ENCODE results near the gene WDFY2. TPM values are rescaled to one million over a fixed set of nuclear protein-coding genes. Genes with fewer than 3 reads are reported as not detected.

The WDFY2 gene
- total RNA-seq (ENCODE audit: unreplicated experiment): 43.0 TPM
- long read RNA-seq, full-length matches to known transcripts: 6 of 17 reads
- long read RNA-seq, partial matches to known transcripts: 2 of 17 reads
- long read RNA-seq, other reads (novel, unspliced or antisense): 9 of 17 reads

- H3K27me3 Mint-ChIP-seq (ENCODE audit: unreplicated experiment): peaks cover 2% of the 10 kb centered on the region
- TF ChIP-seq, protein P1, sequence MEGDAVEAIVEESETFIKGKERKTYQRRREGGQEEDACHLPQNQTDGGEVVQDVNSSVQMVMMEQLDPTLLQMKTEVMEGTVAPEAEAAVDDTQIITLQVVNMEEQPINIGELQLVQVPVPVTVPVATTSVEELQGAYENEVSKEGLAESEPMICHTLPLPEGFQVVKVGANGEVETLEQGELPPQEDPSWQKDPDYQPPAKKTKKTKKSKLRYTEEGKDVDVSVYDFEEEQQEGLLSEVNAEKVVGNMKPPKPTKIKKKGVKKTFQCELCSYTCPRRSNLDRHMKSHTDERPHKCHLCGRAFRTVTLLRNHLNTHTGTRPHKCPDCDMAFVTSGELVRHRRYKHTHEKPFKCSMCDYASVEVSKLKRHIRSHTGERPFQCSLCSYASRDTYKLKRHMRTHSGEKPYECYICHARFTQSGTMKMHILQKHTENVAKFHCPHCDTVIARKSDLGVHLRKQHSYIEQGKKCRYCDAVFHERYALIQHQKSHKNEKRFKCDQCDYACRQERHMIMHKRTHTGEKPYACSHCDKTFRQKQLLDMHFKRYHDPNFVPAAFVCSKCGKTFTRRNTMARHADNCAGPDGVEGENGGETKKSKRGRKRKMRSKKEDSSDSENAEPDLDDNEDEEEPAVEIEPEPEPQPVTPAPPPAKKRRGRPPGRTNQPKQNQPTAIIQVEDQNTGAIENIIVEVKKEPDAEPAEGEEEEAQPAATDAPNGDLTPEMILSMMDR (IDR thresholded peaks at IDR 0.05; ENCODE audit: partially characterized antibody, unreplicated experiment): no peak
- H3K36me3 Mint-ChIP-seq (ENCODE audit: unreplicated experiment): no peaks in the 10 kb centered on the region
- peak within 1 kb of the TSS; percentile 99 for H3K4me3 Mint-ChIP-seq (ENCODE audit: unreplicated experiment)
- peak within 1 kb of the TSS; percentile 91 for H3K27ac Mint-ChIP-seq (ENCODE audit: unreplicated experiment)
- peaks cover 15% of the 10 kb centered on the region for H3K4me1 Mint-ChIP-seq (ENCODE audit: low read depth, unreplicated experiment)
- DNase-seq: peak; percentile 99
- H3K9me3 Mint-ChIP-seq (ENCODE audit: unreplicated experiment): peaks cover 10% of the 10 kb centered on the region
Measured at GRCh38 chr13:51583875-51584730, at the start of gene WDFY2. WDFY2 (plus strand) TSS chr13:51584462; CDS start chr13:51584688, 226 bp downstream.

GRCh38 chr13:51538591-51539179, 45.6 kb upstream of the WDFY2 start:
- peaks cover 1% of the 10 kb centered on the region for H3K9me3 Mint-ChIP-seq (ENCODE audit: unreplicated experiment)
- no peaks in the 10 kb centered on the region for H3K27me3 Mint-ChIP-seq (ENCODE audit: unreplicated experiment)

GRCh38 chr13:51539887-51540286, 44.4 kb upstream of the WDFY2 start:
- H3K27me3 Mint-ChIP-seq (ENCODE audit: unreplicated experiment): no peaks in the 10 kb centered on the region
- H3K27ac Mint-ChIP-seq (ENCODE audit: unreplicated experiment): no peak overlapping the region
- peaks cover 1% of the 10 kb centered on the region for H3K9me3 Mint-ChIP-seq (ENCODE audit: unreplicated experiment)
- no peak for DNase-seq
- no peaks in the 10 kb centered on the region for H3K36me3 Mint-ChIP-seq (ENCODE audit: unreplicated experiment)
- H3K4me3 Mint-ChIP-seq (ENCODE audit: unreplicated experiment): no peak overlapping the region
- H3K4me1 Mint-ChIP-seq (ENCODE audit: low read depth, unreplicated experiment): peaks cover 2% of the 10 kb centered on the region
- TF ChIP-seq, protein P1 (IDR thresholded peaks at IDR 0.05; ENCODE audit: partially characterized antibody, unreplicated experiment): no peak

More at GRCh38 chr13:51538591-51539179, 45.6 kb upstream of the WDFY2 start:
- H3K36me3 Mint-ChIP-seq (ENCODE audit: unreplicated experiment): no peaks in the 10 kb centered on the region
- TF ChIP-seq, protein P1 (IDR thresholded peaks at IDR 0.05; ENCODE audit: partially characterized antibody, unreplicated experiment): no peak
- no peak overlapping the region for H3K27ac Mint-ChIP-seq (ENCODE audit: unreplicated experiment)
- DNase-seq: no peak
- peaks cover 2% of the 10 kb centered on the region for H3K4me1 Mint-ChIP-seq (ENCODE audit: low read depth, unreplicated experiment)
- H3K4me3 Mint-ChIP-seq (ENCODE audit: unreplicated experiment): no peak overlapping the region

DNA sequence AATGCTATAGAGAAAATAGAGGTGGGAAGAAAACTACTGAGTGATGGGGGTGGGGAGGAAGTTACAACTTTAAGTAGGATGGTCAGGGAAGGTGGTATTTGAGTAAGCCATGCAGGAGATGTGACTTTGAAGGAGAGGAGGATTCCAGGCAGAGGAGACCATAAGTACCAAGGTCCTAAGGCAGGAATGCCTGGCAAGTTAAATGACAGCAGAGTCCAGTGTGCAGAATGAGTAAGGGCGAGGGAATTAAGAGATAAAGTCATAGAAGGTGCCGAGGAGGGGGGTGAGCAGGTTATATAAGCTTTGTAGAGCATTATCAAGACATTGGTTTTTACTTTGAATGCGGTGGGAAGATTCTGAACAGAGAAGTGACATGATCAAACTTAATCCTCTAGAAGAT, 43.2 kb upstream of the WDFY2 start:
- no peak for DNase-seq
- TF ChIP-seq, protein P1 (IDR thresholded peaks at IDR 0.05; ENCODE audit: partially characterized antibody, unreplicated experiment): no peak
- peaks cover 2% of the 10 kb centered on the region for H3K4me1 Mint-ChIP-seq (ENCODE audit: low read depth, unreplicated experiment)
- no peak overlapping the region for H3K4me3 Mint-ChIP-seq (ENCODE audit: unreplicated experiment)
- H3K36me3 Mint-ChIP-seq (ENCODE audit: unreplicated experiment): no peaks in the 10 kb centered on the region
- no peaks in the 10 kb centered on the region for H3K27me3 Mint-ChIP-seq (ENCODE audit: unreplicated experiment)
- H3K27ac Mint-ChIP-seq (ENCODE audit: unreplicated experiment): no peak overlapping the region
- peaks cover 4% of the 10 kb centered on the region for H3K9me3 Mint-ChIP-seq (ENCODE audit: unreplicated experiment)

All from glutamatergic neuron (in vitro differentiated cells).